CD4-positive, CD25-positive, alpha-beta regulatory T cell (primary cell): ENCODE results near the gene SPDYE16. TPM values are rescaled to one million over a fixed set of nuclear protein-coding genes. Genes with fewer than 3 reads are reported as not detected.
A peak's percentile ranks its signal among the peaks of the same experiment; 100 is the strongest.
"Not testable (repeated sequence)": the region's sequence is repeated elsewhere in the genome, so short reads cannot be mapped to it uniquely, and the experiment has no call there.

ENCODE experiments used
- ATAC-seq, 2 donors: fragments of 150-1000 bp; cut with Tn5 transposase; one replicate each; pipeline ENCODE4 v1.10.0; 2021; ENCODE audit warnings: low read depth in 2 of 2, moderate number of reproducible peaks in 2 of 2, moderate library complexity in 1 of 2
- DNase-seq, 3 donors: peaks; one replicate each; pipeline versions ENCODE4 v3.0.0 to v3.0.0-alpha.2; 2012 to 2022; ENCODE audit warnings: mixed read lengths in 1 of 3
- H3K27ac ChIP-seq: one replicate; pipeline ENCODE4 v1.7.0; 2013; ENCODE audit warnings: mild to moderate bottlenecking, low read length; ENCODE audit not compliant: insufficient read depth, poor library complexity, severe bottlenecking
- H3K27me3 ChIP-seq: one replicate; pipeline ENCODE4 v1.7.0; 2013; ENCODE audit warnings: low read length; ENCODE audit not compliant: control insufficient read depth, insufficient read depth
- H3K36me3 ChIP-seq: one replicate; pipeline ENCODE4 v1.7.0; 2013; ENCODE audit warnings: mild to moderate bottlenecking, low read length, moderate library complexity; ENCODE audit not compliant: control insufficient read depth, insufficient read depth
- H3K4me1 ChIP-seq: 2 replicates; pipeline ENCODE4 v1.7.0; 2013; ENCODE audit warnings: mild to moderate bottlenecking, low read length; ENCODE audit not compliant: insufficient read depth, control insufficient read depth, poor library complexity, severe bottlenecking
- H3K4me3 ChIP-seq: one replicate; pipeline ENCODE4 v1.7.0; 2013; ENCODE audit warnings: low read depth, mild to moderate bottlenecking, low read length, moderate library complexity
- H3K9me3 ChIP-seq, 2 experiments: 1 replicate in 1 of 2; 2 replicates in 1 of 2; pipeline ENCODE4 v1.7.0; 2013; ENCODE audit warnings: low read length in 2 of 2, mild to moderate bottlenecking in 1 of 2, moderate library complexity in 1 of 2; ENCODE audit not compliant: control insufficient read depth in 2 of 2
- H3K27ac Mint-ChIP-seq, 3 donors: one replicate each; pipeline ENCODE4 v1.8.0; 2020 to 2022; ENCODE audit warnings: mild to moderate bottlenecking in 3 of 3, mixed read lengths in 3 of 3, moderate library complexity in 2 of 3
- H3K27me3 Mint-ChIP-seq: one replicate; pipeline ENCODE4 v1.8.0; 2022; ENCODE audit warnings: mild to moderate bottlenecking, mixed read lengths
- H3K36me3 Mint-ChIP-seq: one replicate; pipeline ENCODE4 v1.8.0; 2020; ENCODE audit warnings: mixed read lengths
- H3K4me1 Mint-ChIP-seq, 4 donors: one replicate each; pipeline ENCODE4 v1.8.0; 2020 to 2022; ENCODE audit warnings: mixed read lengths in 4 of 4, mild to moderate bottlenecking in 1 of 4
- H3K4me3 Mint-ChIP-seq, 4 donors: one replicate each; pipeline ENCODE4 v1.8.0; 2020 to 2022; ENCODE audit warnings: mild to moderate bottlenecking in 4 of 4, mixed read lengths in 4 of 4, moderate library complexity in 3 of 4
- H3K9me3 Mint-ChIP-seq, 7 donors: one replicate each; pipeline ENCODE4 v1.8.0; 2020 to 2022; ENCODE audit warnings: mixed read lengths in 7 of 7, mild to moderate bottlenecking in 3 of 7, moderate library complexity in 2 of 7
- polyA plus RNA-seq, 4 donors: library from polyadenylated mRNA; unstranded; fragments of 300-500 nt; fragmentation: Illumina TruSeq; gene quantifications; one replicate each; pipeline ENCODE4 v1.2.3, GENCODE V29; 2021
- total RNA-seq: library from RNA; stranded (reverse); gene quantifications from one replicate; pipeline ENCODE4 v1.2.3, GENCODE V29; 2022

The SPDYE16 gene
- total and polyA plus RNA-seq, 5 donors from 2014 or later, result 0.06 to 2.9 (median 0.09) TPM; not detected in 2

- not testable (repeated sequence) for H3K4me1 ChIP-seq, H3K4me3 Mint-ChIP-seq, H3K9me3 ChIP-seq, H3K27ac ChIP-seq, H3K9me3 Mint-ChIP-seq, ATAC-seq, H3K4me1 Mint-ChIP-seq, H3K27ac Mint-ChIP-seq, H3K4me3 ChIP-seq, H3K27me3 ChIP-seq, H3K36me3 Mint-ChIP-seq, H3K27me3 Mint-ChIP-seq, DNase-seq, H3K36me3 ChIP-seq
Measured at GRCh38 chr7:76498583-76499200, 44.4 kb downstream of the SPDYE16 start.

- not testable (repeated sequence) for H3K4me3 Mint-ChIP-seq, H3K27me3 Mint-ChIP-seq, DNase-seq, H3K4me1 Mint-ChIP-seq, H3K4me1 ChIP-seq, H3K9me3 Mint-ChIP-seq, ATAC-seq, H3K36me3 Mint-ChIP-seq, H3K4me3 ChIP-seq, H3K27ac ChIP-seq, H3K27ac Mint-ChIP-seq, H3K27me3 ChIP-seq, H3K36me3 ChIP-seq, H3K9me3 ChIP-seq
Measured at GRCh38 chr7:76497918-76498582, 45.0 kb downstream of the SPDYE16 start.

DNA sequence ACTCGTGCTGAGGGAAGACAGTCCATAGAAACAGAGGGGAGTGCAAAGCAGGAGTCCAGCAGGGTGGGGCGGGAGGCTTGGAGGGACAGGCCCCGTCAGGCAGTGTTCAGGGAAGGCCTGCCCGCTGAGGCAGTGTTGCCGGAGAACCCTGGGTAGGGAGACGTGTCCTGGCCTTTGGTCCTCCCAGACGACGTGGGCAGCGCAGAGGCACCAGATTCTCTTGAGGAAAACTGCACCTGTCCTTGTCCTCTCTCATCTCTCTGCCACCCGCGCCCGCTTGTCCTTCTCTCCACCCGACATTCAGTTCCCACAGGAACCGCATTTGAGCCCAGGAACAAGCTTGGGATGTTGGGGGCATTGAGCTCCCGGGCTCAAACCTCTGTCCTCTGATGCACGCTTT, 47.4 kb downstream of the SPDYE16 start:
- not testable (repeated sequence) for H3K27me3 ChIP-seq, H3K4me3 ChIP-seq, H3K4me3 Mint-ChIP-seq, H3K36me3 ChIP-seq, H3K27ac ChIP-seq, DNase-seq, H3K36me3 Mint-ChIP-seq, H3K9me3 ChIP-seq, H3K27me3 Mint-ChIP-seq, H3K4me1 Mint-ChIP-seq, H3K9me3 Mint-ChIP-seq, ATAC-seq, H3K4me1 ChIP-seq, H3K27ac Mint-ChIP-seq

DNA sequence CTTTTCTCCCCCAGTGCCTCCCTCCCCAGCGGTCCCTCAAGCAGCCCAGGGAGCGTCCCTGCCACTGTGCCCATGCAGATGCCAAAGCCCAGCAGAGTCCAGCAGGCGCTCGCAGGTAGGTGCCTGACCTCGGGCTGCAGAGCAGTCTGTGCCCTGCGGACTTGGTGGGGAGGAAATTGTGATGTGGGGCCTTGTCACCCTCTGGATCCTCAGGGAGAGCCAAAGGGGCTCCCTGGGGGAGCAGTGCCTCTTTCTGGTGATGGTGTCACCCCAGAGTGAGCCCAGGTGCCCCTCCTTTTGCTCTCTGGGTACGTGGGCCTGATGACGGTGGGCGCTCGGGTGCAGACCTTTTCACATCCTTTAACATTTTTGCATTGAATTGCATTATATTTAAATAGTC, 51.0 kb downstream of the SPDYE16 start:
- H3K36me3 Mint-ChIP-seq, H3K4me3 Mint-ChIP-seq, H3K27ac Mint-ChIP-seq: not testable (repeated sequence)

DNA sequence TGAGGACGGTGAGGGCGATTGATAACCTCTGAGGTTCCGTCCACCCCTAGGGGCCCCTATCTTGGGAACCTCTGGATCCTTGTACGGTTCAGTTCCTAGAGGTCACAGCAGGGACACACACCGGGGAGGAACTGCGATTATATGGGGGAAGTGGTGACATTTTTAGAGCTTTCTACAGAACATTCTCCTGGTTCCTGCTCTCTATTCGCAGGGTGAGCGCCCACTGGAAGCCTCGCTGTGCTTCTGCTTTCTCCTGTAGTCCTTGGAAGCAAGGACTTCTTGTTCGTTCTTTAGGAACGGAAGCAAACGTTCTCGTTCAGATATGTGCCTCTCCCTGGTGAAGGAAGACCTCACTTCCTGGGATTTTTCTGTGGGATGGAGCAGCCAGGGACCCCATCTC, 55.1 kb downstream of the SPDYE16 start:
- not testable (repeated sequence) for H3K27ac Mint-ChIP-seq, H3K9me3 ChIP-seq, H3K27ac ChIP-seq, ATAC-seq, H3K4me1 ChIP-seq, H3K36me3 Mint-ChIP-seq, H3K4me3 ChIP-seq, H3K9me3 Mint-ChIP-seq, H3K4me3 Mint-ChIP-seq, H3K27me3 Mint-ChIP-seq, H3K27me3 ChIP-seq, H3K4me1 Mint-ChIP-seq, DNase-seq, H3K36me3 ChIP-seq

More for the DNA sequence above, 51.0 kb downstream of the SPDYE16 start:
- H3K4me1 Mint-ChIP-seq, H3K36me3 ChIP-seq, H3K9me3 ChIP-seq, H3K4me3 ChIP-seq, H3K27ac ChIP-seq, H3K27me3 ChIP-seq, ATAC-seq, H3K27me3 Mint-ChIP-seq, H3K4me1 ChIP-seq, DNase-seq, H3K9me3 Mint-ChIP-seq: not testable (repeated sequence)

DNA sequence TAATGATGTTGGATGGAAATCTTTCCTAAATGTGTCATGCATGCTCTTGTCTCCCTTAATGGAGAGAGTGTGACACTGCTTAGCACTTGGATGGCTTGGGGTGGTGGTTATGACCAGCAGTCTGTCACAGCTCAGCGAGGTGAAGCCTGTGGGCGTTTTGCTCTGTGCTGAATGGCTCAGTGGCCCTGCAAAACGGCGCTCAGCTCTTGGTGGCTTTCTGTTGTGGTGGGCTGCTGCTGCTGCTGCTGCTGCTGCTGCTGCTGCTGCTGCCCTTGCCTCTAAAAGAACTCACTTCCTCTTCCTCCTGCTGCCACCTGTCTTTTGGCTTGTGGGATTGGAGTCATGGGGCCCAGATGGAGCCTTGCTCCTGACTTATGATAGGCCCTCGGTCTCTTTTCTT, 56.5 kb downstream of the SPDYE16 start:
- not testable (repeated sequence) for H3K36me3 Mint-ChIP-seq, H3K4me3 ChIP-seq, H3K36me3 ChIP-seq, H3K27me3 Mint-ChIP-seq, H3K27ac ChIP-seq, H3K9me3 Mint-ChIP-seq, H3K4me1 ChIP-seq, H3K27me3 ChIP-seq, H3K9me3 ChIP-seq, H3K4me1 Mint-ChIP-seq
- peak overlapping the region; percentile 88 to 95 (median 93) for H3K27ac Mint-ChIP-seq
- ATAC-seq (peak; percentile 91 to 95), DNase-seq (peak in 1 of 3 donors; percentile 32)
- peak overlapping the region in 2 of 4 donors; percentile 75 to 81 for H3K4me3 Mint-ChIP-seq

GRCh38 chr7:76485822-76486610, 57.1 kb downstream of the SPDYE16 start:
- not testable (repeated sequence) for H3K36me3 Mint-ChIP-seq, H3K9me3 ChIP-seq, H3K4me1 Mint-ChIP-seq, DNase-seq, H3K36me3 ChIP-seq, H3K27me3 ChIP-seq, H3K4me3 Mint-ChIP-seq, H3K4me3 ChIP-seq, H3K27me3 Mint-ChIP-seq, H3K4me1 ChIP-seq, H3K9me3 Mint-ChIP-seq
- peak overlapping the region; percentile 23 for H3K27ac ChIP-seq
- peak overlapping the region in 1 of 3 donors; percentile 88 for H3K27ac Mint-ChIP-seq
- peak in 1 of 2 donors; percentile 17 for ATAC-seq

DNA sequence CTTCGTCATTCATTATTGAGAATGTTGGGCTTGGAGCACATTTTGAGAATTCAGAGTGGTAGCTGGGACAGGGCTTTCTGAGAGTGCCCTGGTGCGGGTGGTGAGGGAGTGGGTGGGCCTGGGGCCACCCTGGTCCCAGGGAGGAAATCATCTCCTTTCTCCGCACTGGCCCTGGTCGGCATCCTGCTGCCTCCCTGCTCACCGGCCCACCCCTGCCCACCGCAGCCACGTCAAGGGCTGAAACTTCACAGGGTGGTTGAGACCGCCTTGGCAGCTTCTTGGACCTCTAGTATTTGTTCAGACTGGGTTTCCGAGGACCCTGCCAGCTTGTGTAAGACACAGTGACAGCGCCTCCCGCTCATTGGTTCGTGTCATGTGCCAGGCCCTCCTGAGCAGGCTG, 58.6 kb downstream of the SPDYE16 start:
- H3K27ac ChIP-seq, H3K27me3 Mint-ChIP-seq: not testable (repeated sequence)

More for the DNA sequence above, 58.6 kb downstream of the SPDYE16 start:
- not testable (repeated sequence) for DNase-seq, H3K4me1 ChIP-seq, H3K4me3 Mint-ChIP-seq, H3K4me1 Mint-ChIP-seq, H3K36me3 ChIP-seq, H3K36me3 Mint-ChIP-seq, H3K4me3 ChIP-seq, H3K9me3 ChIP-seq, H3K27me3 ChIP-seq, H3K9me3 Mint-ChIP-seq, H3K27ac Mint-ChIP-seq, ATAC-seq
